ENCODE measurements around the gene TRAF1. TPM values are rescaled to one million over a fixed set of nuclear protein-coding genes. Genes with fewer than 3 reads are reported as not detected.
A peak's percentile ranks its signal among the peaks of the same experiment; 100 is the strongest.

The TRAF1 gene
- total and polyA plus RNA-seq, 2 of the 13 experiments (the other 11 are each of a cell fraction or from before 2014, with no cell fraction given), result 0.44 to 1.0 TPM

- TF ChIP-seq ZNF20 (CRISPR knock-in tag; IDR thresholded peaks at IDR 0.05) (no peak), ZNF329 (CRISPR knock-in tag; IDR thresholded peaks at IDR 0.05; ENCODE audit: low read depth) (no peak; the same call in 1 of the 2 replicates), CHCHD3 (CRISPR knock-in tag; IDR thresholded peaks at IDR 0.05) (no peak), CENPX (CRISPR knock-in tag; IDR thresholded peaks at IDR 0.05) (no peak), ZKSCAN1 (IDR thresholded peaks at IDR 0.05; ENCODE audit: low read length) (no peak), ZNF558 (CRISPR knock-in tag; IDR thresholded peaks at IDR 0.05; ENCODE audit: borderline replicate concordance) (peak; percentile 39; the same call in 1 of the 2 replicates), PITX1 (CRISPR knock-in tag; IDR thresholded peaks at IDR 0.05) (no peak), ZNF501 (CRISPR knock-in tag; IDR thresholded peaks at IDR 0.05) (no peak), SRF (IDR thresholded peaks at IDR 0.05; ENCODE audit: low read depth, low read length) (no peak), ZNF143 (CRISPR knock-in tag; IDR thresholded peaks at IDR 0.05) (no peak), ZMAT3 (CRISPR knock-in tag; conservative IDR thresholded peaks at IDR 0.05) (0 out of 2 replicates have a peak, but pooled peaks have one; percentile 6)
- TF ChIP-seq, protein P1, sequence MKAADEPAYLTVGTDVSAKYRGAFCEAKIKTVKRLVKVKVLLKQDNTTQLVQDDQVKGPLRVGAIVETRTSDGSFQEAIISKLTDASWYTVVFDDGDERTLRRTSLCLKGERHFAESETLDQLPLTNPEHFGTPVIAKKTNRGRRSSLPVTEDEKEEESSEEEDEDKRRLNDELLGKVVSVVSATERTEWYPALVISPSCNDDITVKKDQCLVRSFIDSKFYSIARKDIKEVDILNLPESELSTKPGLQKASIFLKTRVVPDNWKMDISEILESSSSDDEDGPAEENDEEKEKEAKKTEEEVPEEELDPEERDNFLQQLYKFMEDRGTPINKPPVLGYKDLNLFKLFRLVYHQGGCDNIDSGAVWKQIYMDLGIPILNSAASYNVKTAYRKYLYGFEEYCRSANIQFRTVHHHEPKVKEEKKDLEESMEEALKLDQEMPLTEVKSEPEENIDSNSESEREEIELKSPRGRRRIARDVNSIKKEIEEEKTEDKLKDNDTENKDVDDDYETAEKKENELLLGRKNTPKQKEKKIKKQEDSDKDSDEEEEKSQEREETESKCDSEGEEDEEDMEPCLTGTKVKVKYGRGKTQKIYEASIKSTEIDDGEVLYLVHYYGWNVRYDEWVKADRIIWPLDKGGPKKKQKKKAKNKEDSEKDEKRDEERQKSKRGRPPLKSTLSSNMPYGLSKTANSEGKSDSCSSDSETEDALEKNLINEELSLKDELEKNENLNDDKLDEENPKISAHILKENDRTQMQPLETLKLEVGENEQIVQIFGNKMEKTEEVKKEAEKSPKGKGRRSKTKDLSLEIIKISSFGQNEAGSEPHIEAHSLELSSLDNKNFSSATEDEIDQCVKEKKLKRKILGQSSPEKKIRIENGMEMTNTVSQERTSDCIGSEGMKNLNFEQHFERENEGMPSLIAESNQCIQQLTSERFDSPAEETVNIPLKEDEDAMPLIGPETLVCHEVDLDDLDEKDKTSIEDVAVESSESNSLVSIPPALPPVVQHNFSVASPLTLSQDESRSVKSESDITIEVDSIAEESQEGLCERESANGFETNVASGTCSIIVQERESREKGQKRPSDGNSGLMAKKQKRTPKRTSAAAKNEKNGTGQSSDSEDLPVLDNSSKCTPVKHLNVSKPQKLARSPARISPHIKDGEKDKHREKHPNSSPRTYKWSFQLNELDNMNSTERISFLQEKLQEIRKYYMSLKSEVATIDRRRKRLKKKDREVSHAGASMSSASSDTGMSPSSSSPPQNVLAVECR (CRISPR knock-in tag; IDR thresholded peaks at IDR 0.05; ENCODE audit: borderline replicate concordance), result peak; percentile 79; the same call in 1 of the 2 replicates
- TF ChIP-seq, protein P2, sequence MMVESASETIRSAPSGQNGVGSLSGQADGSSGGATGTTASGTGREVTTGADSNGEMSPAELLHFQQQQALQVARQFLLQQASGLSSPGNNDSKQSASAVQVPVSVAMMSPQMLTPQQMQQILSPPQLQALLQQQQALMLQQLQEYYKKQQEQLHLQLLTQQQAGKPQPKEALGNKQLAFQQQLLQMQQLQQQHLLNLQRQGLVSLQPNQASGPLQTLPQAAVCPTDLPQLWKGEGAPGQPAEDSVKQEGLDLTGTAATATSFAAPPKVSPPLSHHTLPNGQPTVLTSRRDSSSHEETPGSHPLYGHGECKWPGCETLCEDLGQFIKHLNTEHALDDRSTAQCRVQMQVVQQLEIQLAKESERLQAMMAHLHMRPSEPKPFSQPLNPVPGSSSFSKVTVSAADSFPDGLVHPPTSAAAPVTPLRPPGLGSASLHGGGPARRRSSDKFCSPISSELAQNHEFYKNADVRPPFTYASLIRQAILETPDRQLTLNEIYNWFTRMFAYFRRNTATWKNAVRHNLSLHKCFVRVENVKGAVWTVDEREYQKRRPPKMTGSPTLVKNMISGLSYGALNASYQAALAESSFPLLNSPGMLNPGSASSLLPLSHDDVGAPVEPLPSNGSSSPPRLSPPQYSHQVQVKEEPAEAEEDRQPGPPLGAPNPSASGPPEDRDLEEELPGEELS (CRISPR knock-in tag; IDR thresholded peaks at IDR 0.05), result no peak; the same call in 1 of the 2 replicates
- TF ChIP-seq, protein P3, sequence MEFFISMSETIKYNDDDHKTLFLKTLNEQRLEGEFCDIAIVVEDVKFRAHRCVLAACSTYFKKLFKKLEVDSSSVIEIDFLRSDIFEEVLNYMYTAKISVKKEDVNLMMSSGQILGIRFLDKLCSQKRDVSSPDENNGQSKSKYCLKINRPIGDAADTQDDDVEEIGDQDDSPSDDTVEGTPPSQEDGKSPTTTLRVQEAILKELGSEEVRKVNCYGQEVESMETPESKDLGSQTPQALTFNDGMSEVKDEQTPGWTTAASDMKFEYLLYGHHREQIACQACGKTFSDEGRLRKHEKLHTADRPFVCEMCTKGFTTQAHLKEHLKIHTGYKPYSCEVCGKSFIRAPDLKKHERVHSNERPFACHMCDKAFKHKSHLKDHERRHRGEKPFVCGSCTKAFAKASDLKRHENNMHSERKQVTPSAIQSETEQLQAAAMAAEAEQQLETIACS (CRISPR knock-in tag; IDR thresholded peaks at IDR 0.05), result no peak; the same call in 1 of the 2 replicates
- TF ChIP-seq, protein P4, sequence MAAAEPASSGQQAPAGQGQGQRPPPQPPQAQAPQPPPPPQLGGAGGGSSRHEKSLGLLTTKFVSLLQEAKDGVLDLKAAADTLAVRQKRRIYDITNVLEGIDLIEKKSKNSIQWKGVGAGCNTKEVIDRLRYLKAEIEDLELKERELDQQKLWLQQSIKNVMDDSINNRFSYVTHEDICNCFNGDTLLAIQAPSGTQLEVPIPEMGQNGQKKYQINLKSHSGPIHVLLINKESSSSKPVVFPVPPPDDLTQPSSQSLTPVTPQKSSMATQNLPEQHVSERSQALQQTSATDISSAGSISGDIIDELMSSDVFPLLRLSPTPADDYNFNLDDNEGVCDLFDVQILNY (CRISPR knock-in tag; conservative IDR thresholded peaks at IDR 0.05), result 0 out of 2 replicates have a peak, but pooled peaks have one; percentile 12
- TF ChIP-seq, protein P5, sequence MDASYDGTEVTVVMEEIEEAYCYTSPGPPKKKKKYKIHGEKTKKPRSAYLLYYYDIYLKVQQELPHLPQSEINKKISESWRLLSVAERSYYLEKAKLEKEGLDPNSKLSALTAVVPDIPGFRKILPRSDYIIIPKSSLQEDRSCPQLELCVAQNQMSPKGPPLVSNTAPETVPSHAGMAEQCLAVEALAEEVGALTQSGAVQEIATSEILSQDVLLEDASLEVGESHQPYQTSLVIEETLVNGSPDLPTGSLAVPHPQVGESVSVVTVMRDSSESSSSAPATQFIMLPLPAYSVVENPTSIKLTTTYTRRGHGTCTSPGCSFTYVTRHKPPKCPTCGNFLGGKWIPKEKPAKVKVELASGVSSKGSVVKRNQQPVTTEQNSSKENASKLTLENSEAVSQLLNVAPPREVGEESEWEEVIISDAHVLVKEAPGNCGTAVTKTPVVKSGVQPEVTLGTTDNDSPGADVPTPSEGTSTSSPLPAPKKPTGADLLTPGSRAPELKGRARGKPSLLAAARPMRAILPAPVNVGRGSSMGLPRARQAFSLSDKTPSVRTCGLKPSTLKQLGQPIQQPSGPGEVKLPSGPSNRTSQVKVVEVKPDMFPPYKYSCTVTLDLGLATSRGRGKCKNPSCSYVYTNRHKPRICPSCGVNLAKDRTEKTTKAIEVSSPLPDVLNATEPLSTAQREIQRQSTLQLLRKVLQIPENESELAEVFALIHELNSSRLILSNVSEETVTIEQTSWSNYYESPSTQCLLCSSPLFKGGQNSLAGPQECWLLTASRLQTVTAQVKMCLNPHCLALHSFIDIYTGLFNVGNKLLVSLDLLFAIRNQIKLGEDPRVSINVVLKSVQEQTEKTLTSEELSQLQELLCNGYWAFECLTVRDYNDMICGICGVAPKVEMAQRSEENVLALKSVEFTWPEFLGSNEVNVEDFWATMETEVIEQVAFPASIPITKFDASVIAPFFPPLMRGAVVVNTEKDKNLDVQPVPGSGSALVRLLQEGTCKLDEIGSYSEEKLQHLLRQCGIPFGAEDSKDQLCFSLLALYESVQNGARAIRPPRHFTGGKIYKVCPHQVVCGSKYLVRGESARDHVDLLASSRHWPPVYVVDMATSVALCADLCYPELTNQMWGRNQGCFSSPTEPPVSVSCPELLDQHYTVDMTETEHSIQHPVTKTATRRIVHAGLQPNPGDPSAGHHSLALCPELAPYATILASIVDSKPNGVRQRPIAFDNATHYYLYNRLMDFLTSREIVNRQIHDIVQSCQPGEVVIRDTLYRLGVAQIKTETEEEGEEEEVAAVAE (CRISPR knock-in tag; IDR thresholded peaks at IDR 0.05; ENCODE audit: borderline replicate concordance), result no peak
Measured at GRCh38 chr9:120877276-120878034, 49.1 kb downstream of the TRAF1 start (continued).

Data from HepG2 (cell line).